ENCODE measurements around the gene PRG2.

GRCh38 chr11:57341250-57341808 is 49.1 kb downstream of the PRG2 start:
- no peak for TF ChIP-seq POLR2A (IDR thresholded peaks at IDR 0.05)
- TF ChIP-seq, protein P1, sequence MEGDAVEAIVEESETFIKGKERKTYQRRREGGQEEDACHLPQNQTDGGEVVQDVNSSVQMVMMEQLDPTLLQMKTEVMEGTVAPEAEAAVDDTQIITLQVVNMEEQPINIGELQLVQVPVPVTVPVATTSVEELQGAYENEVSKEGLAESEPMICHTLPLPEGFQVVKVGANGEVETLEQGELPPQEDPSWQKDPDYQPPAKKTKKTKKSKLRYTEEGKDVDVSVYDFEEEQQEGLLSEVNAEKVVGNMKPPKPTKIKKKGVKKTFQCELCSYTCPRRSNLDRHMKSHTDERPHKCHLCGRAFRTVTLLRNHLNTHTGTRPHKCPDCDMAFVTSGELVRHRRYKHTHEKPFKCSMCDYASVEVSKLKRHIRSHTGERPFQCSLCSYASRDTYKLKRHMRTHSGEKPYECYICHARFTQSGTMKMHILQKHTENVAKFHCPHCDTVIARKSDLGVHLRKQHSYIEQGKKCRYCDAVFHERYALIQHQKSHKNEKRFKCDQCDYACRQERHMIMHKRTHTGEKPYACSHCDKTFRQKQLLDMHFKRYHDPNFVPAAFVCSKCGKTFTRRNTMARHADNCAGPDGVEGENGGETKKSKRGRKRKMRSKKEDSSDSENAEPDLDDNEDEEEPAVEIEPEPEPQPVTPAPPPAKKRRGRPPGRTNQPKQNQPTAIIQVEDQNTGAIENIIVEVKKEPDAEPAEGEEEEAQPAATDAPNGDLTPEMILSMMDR (IDR thresholded peaks at IDR 0.05 in 4 of 5, conservative IDR thresholded peaks at IDR 0.05 in 1 of 5), result no peak
